Breast epithelium (tissue), 3 donors: ENCODE results near the gene ATP1A4.

ENCODE experiments used
- POLR2A ChIP-seq: fragments of 450-650 bp; IDR thresholded peaks from one replicate; pipeline ENCODE4 v1.6.1; 2016; ENCODE audit warnings: antibody characterized with exemption, mild to moderate bottlenecking, moderate library complexity
- TF ChIP-seq, protein P1 (sequence below), 3 donors: fragments of 450-650 bp; IDR thresholded peaks; one replicate each; pipeline ENCODE4 v1.5.1; 2016 to 2017; ENCODE audit warnings: antibody characterized with exemption in 3 of 3, mild to moderate bottlenecking in 3 of 3, moderate library complexity in 3 of 3

DNA sequence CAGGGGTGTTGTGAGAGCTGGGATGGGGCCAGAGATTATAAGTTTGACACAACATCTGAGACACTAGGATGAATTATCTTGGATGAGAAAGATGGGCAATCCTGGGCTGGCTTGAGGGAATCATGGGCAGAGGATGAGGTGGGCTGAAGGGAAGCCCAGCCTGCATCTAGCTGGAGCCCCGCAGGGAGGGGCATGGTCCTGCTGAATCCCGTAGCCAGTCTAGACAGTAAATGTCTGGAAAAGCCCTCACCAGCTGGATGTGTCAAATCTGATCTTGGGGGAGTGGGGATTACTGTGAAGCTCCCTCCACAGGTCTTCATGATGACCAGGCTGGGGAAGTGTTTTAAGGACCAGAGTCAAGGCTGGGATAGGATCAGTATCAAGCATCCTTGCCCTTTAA is 35.3 kb downstream of the ATP1A4 start:
- TF ChIP-seq POLR2A = no peak
- TF ChIP-seq, protein P1, sequence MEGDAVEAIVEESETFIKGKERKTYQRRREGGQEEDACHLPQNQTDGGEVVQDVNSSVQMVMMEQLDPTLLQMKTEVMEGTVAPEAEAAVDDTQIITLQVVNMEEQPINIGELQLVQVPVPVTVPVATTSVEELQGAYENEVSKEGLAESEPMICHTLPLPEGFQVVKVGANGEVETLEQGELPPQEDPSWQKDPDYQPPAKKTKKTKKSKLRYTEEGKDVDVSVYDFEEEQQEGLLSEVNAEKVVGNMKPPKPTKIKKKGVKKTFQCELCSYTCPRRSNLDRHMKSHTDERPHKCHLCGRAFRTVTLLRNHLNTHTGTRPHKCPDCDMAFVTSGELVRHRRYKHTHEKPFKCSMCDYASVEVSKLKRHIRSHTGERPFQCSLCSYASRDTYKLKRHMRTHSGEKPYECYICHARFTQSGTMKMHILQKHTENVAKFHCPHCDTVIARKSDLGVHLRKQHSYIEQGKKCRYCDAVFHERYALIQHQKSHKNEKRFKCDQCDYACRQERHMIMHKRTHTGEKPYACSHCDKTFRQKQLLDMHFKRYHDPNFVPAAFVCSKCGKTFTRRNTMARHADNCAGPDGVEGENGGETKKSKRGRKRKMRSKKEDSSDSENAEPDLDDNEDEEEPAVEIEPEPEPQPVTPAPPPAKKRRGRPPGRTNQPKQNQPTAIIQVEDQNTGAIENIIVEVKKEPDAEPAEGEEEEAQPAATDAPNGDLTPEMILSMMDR (IDR thresholded peaks at IDR 0.05) = no peak
